Tibial nerve (tissue), 4 donors: ENCODE measurements around the gene ITGA11. TPM values are rescaled to one million over a fixed set of nuclear protein-coding genes. Genes with fewer than 3 reads are reported as not detected.
A peak's percentile ranks its signal among the peaks of the same experiment; 100 is the strongest.

Source experiments
- DNase-seq, 2 donors: peaks; one replicate each; pipeline ENCODE4 v3.0.0-alpha.2; 2019; ENCODE audit warnings: low spot score in 2 of 2
- H3K27ac ChIP-seq, 4 donors: fragments of 200-600 bp; sonication (generic) in 3 of 4; one replicate each; pipeline ENCODE4 v1.5.1; 2017 to 2019; ENCODE audit warnings: mild to moderate bottlenecking in 1 of 4
- H3K27me3 ChIP-seq, 2 donors: fragments of 200-600 bp; sonication (generic) in 1 of 2; one replicate each; pipeline versions ENCODE4 v1.5.1 to v1.6.0; 2017 to 2019
- H3K36me3 ChIP-seq, 3 donors: fragments of 200-600 bp; sonication (generic); one replicate each; pipeline ENCODE4 v1.5.1; 2018 to 2019
- H3K4me1 ChIP-seq, 4 donors: fragments of 200-600 bp; sonication (generic) in 3 of 4; one replicate each; pipeline ENCODE4 v1.5.1; 2017 to 2019
- H3K4me3 ChIP-seq, 4 donors: fragments of 200-600 bp; sonication (generic) in 3 of 4; one replicate each; pipeline ENCODE4 v1.5.1; 2017 to 2019; ENCODE audit warnings: mild to moderate bottlenecking in 1 of 4, moderate library complexity in 1 of 4
- H3K9me3 ChIP-seq, 4 donors: fragments of 200-600 bp; sonication (generic) in 3 of 4; one replicate each; pipeline ENCODE4 v1.5.1; 2017 to 2019
- CTCF ChIP-seq, 5 experiments: fragments of 200-600 bp in 3 of 5; fragments of 450-650 bp in 2 of 5; sonication (generic) in 3 of 5; IDR thresholded peaks; one replicate each; pipeline ENCODE4 v1.5.1; 2016 to 2019; ENCODE audit warnings: antibody characterized with exemption in 5 of 5, mild to moderate bottlenecking in 3 of 5, moderate library complexity in 2 of 5
- EP300 ChIP-seq, 2 donors: sonication (generic); formaldehyde crosslinking; IDR thresholded peaks; one replicate each; pipeline ENCODE4 v1.6.1; 2017; ENCODE audit warnings: antibody characterized with exemption in 2 of 2, mild to moderate bottlenecking in 1 of 2
- POLR2A ChIP-seq, 2 donors: fragments of 450-650 bp; IDR thresholded peaks; one replicate each; pipeline ENCODE4 v1.6.1; 2017; ENCODE audit warnings: antibody characterized with exemption in 2 of 2, mild to moderate bottlenecking in 2 of 2, moderate library complexity in 2 of 2
- WGBS, 2 donors: methylation state at CpG; one replicate each; pipeline ENCODE4 v1.1.5; 2018; 5-methylcytosine and 5-hydroxymethylcytosine counted together
- total RNA-seq, 4 donors: library from RNA; depleted of rRNA; stranded (reverse); fragments of >200 nt; gene quantifications; one replicate each; pipeline ENCODE4 v1.1.0, GENCODE V29; 2016

Gene ITGA11
- total RNA-seq, 4 donors from 2014 or later = 2.7 to 12.1 (median 6.9) TPM

GRCh38 chr15:68384451-68385239, 47.3 kb downstream of the ITGA11 start:
- no peak overlapping the region for H3K4me3 ChIP-seq
- no peak for DNase-seq
- TF ChIP-seq CTCF (IDR thresholded peaks at IDR 0.05) (no peak), EP300 (IDR thresholded peaks at IDR 0.05) (no peak), POLR2A (IDR thresholded peaks at IDR 0.05) (no peak)
- peaks cover 0 to 5% (median 0%) of the 10 kb centered on the region in 4 donors for H3K9me3 ChIP-seq
- WGBS, 2 donors = 53 to 60% methylated on average over 9 of the region's 9 CpGs
- peaks cover 0 to 15% of the 10 kb centered on the region in 2 donors for H3K27me3 ChIP-seq
- peaks cover 0 to 6% (median 0%) of the 10 kb centered on the region in 4 donors for H3K4me1 ChIP-seq
- no peaks in the 10 kb centered on the region for H3K36me3 ChIP-seq
- H3K27ac ChIP-seq = peak overlapping the region in 2 of 4 donors; percentile 52 to 54

GRCh38 chr15:68383161-68384074, 48.5 kb downstream of the ITGA11 start:
- WGBS, 2 donors = 86 to 89% methylated on average over 12 of the region's 12 CpGs
- DNase-seq = peak in 1 of 2 donors; percentile 64
- no peaks in the 10 kb centered on the region for H3K36me3 ChIP-seq

DNA sequence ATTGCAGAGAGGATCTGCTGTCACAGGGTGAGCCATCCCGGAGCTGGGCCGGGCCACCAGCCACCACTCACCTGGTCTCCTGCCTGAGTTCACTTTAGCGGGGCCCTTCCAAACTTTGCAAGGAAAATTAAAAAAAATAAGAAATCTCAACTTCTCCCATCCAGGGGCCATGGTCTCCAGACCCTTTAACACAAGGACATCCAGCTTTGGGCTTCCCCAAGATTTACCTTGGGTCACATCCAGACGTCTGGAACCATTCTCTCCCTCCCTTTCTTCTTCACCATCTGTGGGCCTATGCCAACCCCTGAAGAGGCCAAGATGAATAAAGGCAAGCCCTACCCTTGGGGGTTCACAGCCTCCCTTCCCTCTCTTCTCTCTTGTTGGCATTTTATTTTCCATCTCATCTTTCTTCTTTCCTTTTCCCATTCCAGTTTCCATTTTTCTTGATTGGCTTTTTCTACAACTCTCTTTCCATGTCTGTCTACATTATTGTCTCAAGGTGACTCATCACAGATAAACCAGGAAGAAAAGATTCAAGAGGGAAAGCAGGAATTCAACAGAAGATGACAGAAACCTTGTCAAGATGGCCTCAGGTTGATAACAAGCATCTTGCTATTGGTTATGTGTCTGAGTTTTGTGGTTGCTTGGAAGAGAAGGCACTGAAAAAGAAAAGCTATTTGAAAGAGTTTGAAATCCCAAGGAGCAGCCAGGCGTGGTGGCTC, 49.5 kb downstream of the ITGA11 start:
- peaks cover 0 to 6% (median 0%) of the 10 kb centered on the region in 4 donors for H3K4me1 ChIP-seq
- no peak overlapping the region for H3K27ac ChIP-seq
- no peaks in the 10 kb centered on the region for H3K36me3 ChIP-seq
- DNase-seq = no peak
- WGBS, 2 donors = 87 to 89% methylated on average over 5 of the region's 5 CpGs
- no peak overlapping the region for H3K4me3 ChIP-seq
- TF ChIP-seq EP300 (IDR thresholded peaks at IDR 0.05) (no peak), CTCF (IDR thresholded peaks at IDR 0.05) (no peak), POLR2A (IDR thresholded peaks at IDR 0.05) (no peak)
- peaks cover 0 to 5% (median 0%) of the 10 kb centered on the region in 4 donors for H3K9me3 ChIP-seq
- no peaks in the 10 kb centered on the region for H3K27me3 ChIP-seq

More at GRCh38 chr15:68383161-68384074, 48.5 kb downstream of the ITGA11 start:
- H3K4me1 ChIP-seq = peaks cover 0 to 6% (median 0%) of the 10 kb centered on the region in 4 donors
- peaks cover 0 to 2% of the 10 kb centered on the region in 2 donors for H3K27me3 ChIP-seq
- H3K4me3 ChIP-seq = no peak overlapping the region
- no peak overlapping the region for H3K27ac ChIP-seq
- peaks cover 0 to 5% (median 0%) of the 10 kb centered on the region in 4 donors for H3K9me3 ChIP-seq
- TF ChIP-seq CTCF (IDR thresholded peaks at IDR 0.05) (peak; percentile 55 to 75 (median 57)), EP300 (IDR thresholded peaks at IDR 0.05) (no peak)

DNA sequence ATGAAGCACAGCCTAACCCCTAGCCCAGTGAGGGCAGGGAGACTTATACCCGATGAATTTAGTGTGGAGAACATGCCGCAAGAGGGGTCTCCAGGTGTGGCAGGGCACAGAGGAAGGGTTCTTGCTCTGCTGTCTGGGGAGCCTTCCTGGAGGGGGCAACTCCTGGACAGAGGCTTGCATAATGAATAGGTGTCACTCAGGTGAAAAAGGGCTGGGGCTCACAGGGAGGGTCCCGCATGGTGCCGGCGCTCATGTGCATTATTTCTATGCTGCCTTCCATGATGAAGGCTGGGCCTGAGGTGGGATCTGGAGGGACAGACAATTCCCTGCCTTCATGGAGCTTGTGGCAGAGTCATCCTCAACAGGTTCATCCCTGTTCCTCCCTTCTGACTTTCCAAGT, 51.5 kb downstream of the ITGA11 start:
- Histone ChIP-seq H3K9me3 (peaks cover 0 to 5% (median 0%) of the 10 kb centered on the region in 4 donors), H3K4me3 (no peak overlapping the region), H3K4me1 (peaks cover 0 to 6% (median 0%) of the 10 kb centered on the region in 4 donors), H3K27ac (no peak overlapping the region), H3K27me3 (no peaks in the 10 kb centered on the region), H3K36me3 (no peaks in the 10 kb centered on the region)
- WGBS, 2 donors = 93 to 99% methylated on average over 5 of the region's 5 CpGs
- TF ChIP-seq CTCF (IDR thresholded peaks at IDR 0.05) (no peak), POLR2A (IDR thresholded peaks at IDR 0.05) (no peak), EP300 (IDR thresholded peaks at IDR 0.05) (no peak)
- no peak for DNase-seq
